Smooth muscle cell (in vitro differentiated cells): ENCODE data around the gene RUSF1. TPM values are rescaled to one million over a fixed set of nuclear protein-coding genes. Genes with fewer than 3 reads are reported as not detected.
"Not testable (repeated sequence)": the region's sequence is repeated elsewhere in the genome, so short reads cannot be mapped to it uniquely, and the experiment has no call there.

Source experiments
- DNase-seq: peaks from one replicate; lab custom pipeline; 2025; ENCODE audit not compliant: unreplicated experiment; lab: John Stamatoyannopoulos, UW
- H2AFZ ChIP-seq: fragments of 200-600 bp; sonication (generic); 2 replicates; pipeline ENCODE4 v1.6.0; 2016; ENCODE audit warnings: antibody characterized with exemption, low read depth, mild to moderate bottlenecking
- H3F3A ChIP-seq: fragments of 200-600 bp; sonication (generic); 2 replicates; pipeline ENCODE4 v1.6.0; 2017; ENCODE audit warnings: antibody characterized with exemption, low read depth
- H3K27ac ChIP-seq: fragments of 200-600 bp; sonication (generic); 2 replicates; pipeline ENCODE4 v1.5.1; 2016; ENCODE audit warnings: low read depth, mild to moderate bottlenecking
- H3K27me3 ChIP-seq: fragments of 200-600 bp; sonication (generic); 2 replicates; pipeline ENCODE4 v1.6.1; 2016; ENCODE audit warnings: low read depth, mild to moderate bottlenecking
- H3K36me3 ChIP-seq: fragments of 200-600 bp; sonication (generic); 2 replicates; pipeline ENCODE4 v1.5.1; 2016; ENCODE audit warnings: low read depth
- H3K4me1 ChIP-seq: fragments of 200-600 bp; sonication (generic); 2 replicates; pipeline ENCODE4 v1.5.1; 2016; ENCODE audit warnings: low read depth
- H3K4me2 ChIP-seq: fragments of 200-600 bp; sonication (generic); 2 replicates; pipeline ENCODE4 v1.6.0; 2016; ENCODE audit warnings: mild to moderate bottlenecking
- H3K4me3 ChIP-seq: fragments of 200-600 bp; sonication (generic); 2 replicates; pipeline ENCODE4 v1.5.1; 2016; ENCODE audit warnings: mild to moderate bottlenecking
- H3K79me2 ChIP-seq: fragments of 200-600 bp; sonication (generic); 2 replicates; pipeline ENCODE4 v1.6.0; 2016; ENCODE audit warnings: low read depth, mild to moderate bottlenecking
- H3K9ac ChIP-seq: fragments of 200-600 bp; sonication (generic); 2 replicates; pipeline ENCODE4 v1.6.0; 2016; ENCODE audit warnings: low read depth
- H3K9me3 ChIP-seq: fragments of 200-600 bp; sonication (generic); replicated peaks from 2 replicates; pipeline ENCODE4 v1.5.1; 2016; ENCODE audit warnings: low read depth
- H4K20me1 ChIP-seq: fragments of 200-600 bp; sonication (generic); 2 replicates; pipeline ENCODE4 v1.6.0; 2016; ENCODE audit warnings: low read depth
- WGBS: methylation state at CpG from one replicate; pipeline ENCODE4 v1.1.7; 2016; ENCODE audit warnings: low lambda C conversion rate; 5-methylcytosine and 5-hydroxymethylcytosine counted together
- polyA plus RNA-seq: library from polyadenylated mRNA; unstranded; fragments of >200 nt; fragmentation: Nextera tagmentation; extraction: Ambion mirVana; gene quantifications from 2 replicates; pipeline ENCODE4 v1.2.1, GENCODE V29; 2016
- total RNA-seq: library from RNA; depleted of rRNA; stranded (reverse); fragments of >200 nt; gene quantifications from 2 replicates; pipeline ENCODE4 v1.2.3, GENCODE V29; 2014
- TF ChIP-seq, protein P1 (sequence below): fragments of 200-600 bp; sonication (generic); IDR thresholded peaks from 2 replicates; pipeline ENCODE4 v1.5.1; 2017; ENCODE audit warnings: borderline replicate concordance, mild to moderate bottlenecking, antibody characterized with exemption; ENCODE audit not compliant: insufficient read depth, poor library complexity, severe bottlenecking

Gene RUSF1
- total and polyA plus RNA-seq, 2 experiments from 2014 or later, result 55.9 to 72.1 TPM

- H2AFZ ChIP-seq, result no peak overlapping the region
- DNase-seq, result no peak
- no peak overlapping the region for H3K9ac ChIP-seq
- H3K36me3 ChIP-seq, result no peaks in the 10 kb centered on the region
- peak overlapping the region; percentile 90 for H3K27ac ChIP-seq
- 57% methylated on average over 3 of the region's 3 CpGs for WGBS
- no peaks in the 10 kb centered on the region for H3K9me3 ChIP-seq
- no peaks in the 10 kb centered on the region for H3K27me3 ChIP-seq
- TF ChIP-seq, protein P1, sequence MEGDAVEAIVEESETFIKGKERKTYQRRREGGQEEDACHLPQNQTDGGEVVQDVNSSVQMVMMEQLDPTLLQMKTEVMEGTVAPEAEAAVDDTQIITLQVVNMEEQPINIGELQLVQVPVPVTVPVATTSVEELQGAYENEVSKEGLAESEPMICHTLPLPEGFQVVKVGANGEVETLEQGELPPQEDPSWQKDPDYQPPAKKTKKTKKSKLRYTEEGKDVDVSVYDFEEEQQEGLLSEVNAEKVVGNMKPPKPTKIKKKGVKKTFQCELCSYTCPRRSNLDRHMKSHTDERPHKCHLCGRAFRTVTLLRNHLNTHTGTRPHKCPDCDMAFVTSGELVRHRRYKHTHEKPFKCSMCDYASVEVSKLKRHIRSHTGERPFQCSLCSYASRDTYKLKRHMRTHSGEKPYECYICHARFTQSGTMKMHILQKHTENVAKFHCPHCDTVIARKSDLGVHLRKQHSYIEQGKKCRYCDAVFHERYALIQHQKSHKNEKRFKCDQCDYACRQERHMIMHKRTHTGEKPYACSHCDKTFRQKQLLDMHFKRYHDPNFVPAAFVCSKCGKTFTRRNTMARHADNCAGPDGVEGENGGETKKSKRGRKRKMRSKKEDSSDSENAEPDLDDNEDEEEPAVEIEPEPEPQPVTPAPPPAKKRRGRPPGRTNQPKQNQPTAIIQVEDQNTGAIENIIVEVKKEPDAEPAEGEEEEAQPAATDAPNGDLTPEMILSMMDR, result no peak
- H3F3A ChIP-seq, result peaks cover 17% of the 10 kb centered on the region
- peaks cover 19% of the 10 kb centered on the region for H3K79me2 ChIP-seq
- H4K20me1 ChIP-seq, result peaks cover 26% of the 10 kb centered on the region
- peak overlapping the region; percentile 75 for H3K4me2 ChIP-seq
- peaks cover 32% of the 10 kb centered on the region for H3K4me1 ChIP-seq
- H3K4me3 ChIP-seq, result no peak overlapping the region
Measured at GRCh38 chr16:31452631-31453106, 55.5 kb downstream of the RUSF1 start.

GRCh38 chr16:31451681-31452351 is 56.4 kb downstream of the RUSF1 start:
- Histone ChIP-seq H3K79me2 (peaks cover 11% of the 10 kb centered on the region), H3K4me3 (no peak overlapping the region), H3K27me3 (no peaks in the 10 kb centered on the region), H3K36me3 (no peaks in the 10 kb centered on the region), H3F3A (peaks cover 15% of the 10 kb centered on the region), H3K4me2 (peak overlapping the region; percentile 75), H3K27ac (peak overlapping the region; percentile 90), H4K20me1 (peaks cover 17% of the 10 kb centered on the region), H2AFZ (no peak overlapping the region), H3K9me3 (no peaks in the 10 kb centered on the region), H3K9ac (no peak overlapping the region), H3K4me1 (peaks cover 32% of the 10 kb centered on the region)
- WGBS, result 43% methylated on average over 11 of the region's 11 CpGs
- TF ChIP-seq, protein P1, result peak; percentile 46
- no peak for DNase-seq

DNA sequence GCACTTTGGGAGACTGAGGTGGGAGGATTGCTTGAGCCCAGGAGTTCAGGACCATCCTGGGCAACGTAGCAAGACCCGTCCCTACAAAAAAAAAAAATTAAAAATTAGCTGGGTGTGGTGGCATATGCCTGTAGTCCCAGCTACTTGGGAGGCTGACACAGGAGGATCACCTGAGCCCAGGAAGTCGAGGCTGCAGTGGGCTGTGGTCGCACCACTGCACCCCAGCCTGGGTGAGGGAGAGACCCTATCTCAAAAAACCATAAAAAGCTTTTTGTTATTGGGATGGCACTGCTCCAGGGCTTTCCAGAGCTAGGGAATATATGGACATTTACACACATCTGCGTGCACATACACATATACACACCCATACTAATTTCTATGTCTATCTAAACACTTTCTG is 57.0 kb downstream of the RUSF1 start:
- DNase-seq, result no peak
- Histone ChIP-seq H3K36me3 (no peaks in the 10 kb centered on the region), H3K27ac (no peak overlapping the region), H3K79me2 (peaks cover 6% of the 10 kb centered on the region), H3F3A (peaks cover 15% of the 10 kb centered on the region), H3K4me1 (peaks cover 32% of the 10 kb centered on the region), H3K9ac (no peak overlapping the region), H3K27me3 (no peaks in the 10 kb centered on the region), H3K4me2 (no peak overlapping the region), H3K9me3 (no peaks in the 10 kb centered on the region), H2AFZ (no peak overlapping the region), H4K20me1 (peaks cover 12% of the 10 kb centered on the region), H3K4me3 (no peak overlapping the region)
- TF ChIP-seq, protein P1, result no peak
- WGBS, result 89% methylated on average over 5 of the region's 5 CpGs

- not testable (repeated sequence) for H3K27ac ChIP-seq, H3K27me3 ChIP-seq, H3K36me3 ChIP-seq, H3F3A ChIP-seq, H3K79me2 ChIP-seq, H2AFZ ChIP-seq, H3K4me1 ChIP-seq, H3K9me3 ChIP-seq, H3K4me2 ChIP-seq, DNase-seq, H4K20me1 ChIP-seq, H3K9ac ChIP-seq, H3K4me3 ChIP-seq
- WGBS, result 92% methylated on average over 6 of the region's 6 CpGs
Measured at GRCh38 chr16:31445931-31446330, 62.3 kb downstream of the RUSF1 start.
